ENCODE results near the gene NCF2.

NCF2 gene

GRCh38 chr1:183584147-183584546 is 6.1 kb downstream of the NCF2 start:
- DNase-seq (ENCODE audit: low spot score), result no peak

- DNase-seq (ENCODE audit: low spot score), result no peak
Observed at GRCh38 chr1:183583466-183583865, 6.8 kb downstream of the NCF2 start.

- no peak for DNase-seq (ENCODE audit: low spot score)
Observed at GRCh38 chr1:183582021-183582713, 8.1 kb downstream of the NCF2 start.

- DNase-seq (ENCODE audit: low spot score), result no peak
Observed at GRCh38 chr1:183580281-183580682, 10.0 kb downstream of the NCF2 start.

GRCh38 chr1:183578856-183579255 is 11.4 kb downstream of the NCF2 start:
- DNase-seq (ENCODE audit: low spot score), result no peak

GRCh38 chr1:183577897-183578465 is 12.3 kb downstream of the NCF2 start:
- no peak for DNase-seq (ENCODE audit: low spot score)

- DNase-seq (ENCODE audit: low spot score), result no peak
Observed at GRCh38 chr1:183576537-183576936, 13.7 kb downstream of the NCF2 start.

GRCh38 chr1:183575606-183576005 is 14.7 kb downstream of the NCF2 start:
- no peak for DNase-seq (ENCODE audit: low spot score)

- no peak for DNase-seq (ENCODE audit: low spot score)
Observed at GRCh38 chr1:183572721-183573120, 17.5 kb downstream of the NCF2 start.

- no peak for DNase-seq (ENCODE audit: low spot score)
Observed at GRCh38 chr1:183571678-183572268, 18.5 kb downstream of the NCF2 start.

- DNase-seq (ENCODE audit: low spot score), result no peak
Observed at GRCh38 chr1:183570451-183570850, 19.8 kb downstream of the NCF2 start.

- no peak for DNase-seq (ENCODE audit: low spot score)
Observed at GRCh38 chr1:183569801-183570200, 20.5 kb downstream of the NCF2 start.

- peak; percentile 22 for DNase-seq (ENCODE audit: low spot score)
Observed at GRCh38 chr1:183569141-183569540, 21.1 kb downstream of the NCF2 start.

- DNase-seq (ENCODE audit: low spot score), result no peak
Observed at GRCh38 chr1:183568176-183569021, 21.9 kb downstream of the NCF2 start.

GRCh38 chr1:183567584-183567983 is 22.7 kb downstream of the NCF2 start:
- no peak for DNase-seq (ENCODE audit: low spot score)

- DNase-seq (ENCODE audit: low spot score), result no peak
Observed at GRCh38 chr1:183566026-183566425, 24.2 kb downstream of the NCF2 start.

GRCh38 chr1:183565261-183565660 is 25.0 kb downstream of the NCF2 start:
- no peak for DNase-seq (ENCODE audit: low spot score)

GRCh38 chr1:183562701-183563100 is 27.6 kb downstream of the NCF2 start:
- no peak for DNase-seq (ENCODE audit: low spot score)

- DNase-seq (ENCODE audit: low spot score), result no peak
Observed at GRCh38 chr1:183559061-183559460, 31.2 kb downstream of the NCF2 start.

- no peak for DNase-seq (ENCODE audit: low spot score)
Observed at GRCh38 chr1:183554577-183554976, 35.7 kb downstream of the NCF2 start.

- no peak for DNase-seq (ENCODE audit: low spot score)
Observed at GRCh38 chr1:183553764-183554163, 36.5 kb downstream of the NCF2 start.

- no peak for DNase-seq (ENCODE audit: low spot score)
Observed at GRCh38 chr1:183553331-183553730, 36.9 kb downstream of the NCF2 start.

- DNase-seq (ENCODE audit: low spot score), result no peak
Observed at GRCh38 chr1:183552891-183553290, 37.4 kb downstream of the NCF2 start.
